Ishikawa (cell line): ENCODE data around the gene ICAM1.

Experiments
- EGR1 ChIP-seq: IDR thresholded peaks from 2 replicates; pipeline ENCODE4 v1.6.1; 2012
- EP300 ChIP-seq: IDR thresholded peaks from 2 replicates; pipeline ENCODE4 v1.6.1; 2012; ENCODE audit warnings: borderline replicate concordance
- FOXM1 ChIP-seq: IDR thresholded peaks from 2 replicates; pipeline ENCODE4 v1.6.1; 2012; ENCODE audit warnings: low read depth, borderline replicate concordance
- NFIC ChIP-seq: IDR thresholded peaks from 2 replicates; pipeline ENCODE4 v1.6.1; 2012
- RAD21 ChIP-seq: IDR thresholded peaks from 2 replicates; pipeline ENCODE4 v1.6.1; 2012; ENCODE audit warnings: low read depth
- TAF1 ChIP-seq: IDR thresholded peaks from 2 replicates; pipeline ENCODE4 v1.6.1; 2012; ENCODE audit warnings: low read depth, mild to moderate bottlenecking
- TCF12 ChIP-seq: IDR thresholded peaks from 2 replicates; pipeline ENCODE4 v1.6.1; 2012; ENCODE audit warnings: low read depth
- TEAD4 ChIP-seq: IDR thresholded peaks from 2 replicates; pipeline ENCODE4 v1.6.1; 2012
- YY1 ChIP-seq: IDR thresholded peaks from 2 replicates; pipeline ENCODE4 v1.6.1; 2012; ENCODE audit warnings: low read depth

DNA sequence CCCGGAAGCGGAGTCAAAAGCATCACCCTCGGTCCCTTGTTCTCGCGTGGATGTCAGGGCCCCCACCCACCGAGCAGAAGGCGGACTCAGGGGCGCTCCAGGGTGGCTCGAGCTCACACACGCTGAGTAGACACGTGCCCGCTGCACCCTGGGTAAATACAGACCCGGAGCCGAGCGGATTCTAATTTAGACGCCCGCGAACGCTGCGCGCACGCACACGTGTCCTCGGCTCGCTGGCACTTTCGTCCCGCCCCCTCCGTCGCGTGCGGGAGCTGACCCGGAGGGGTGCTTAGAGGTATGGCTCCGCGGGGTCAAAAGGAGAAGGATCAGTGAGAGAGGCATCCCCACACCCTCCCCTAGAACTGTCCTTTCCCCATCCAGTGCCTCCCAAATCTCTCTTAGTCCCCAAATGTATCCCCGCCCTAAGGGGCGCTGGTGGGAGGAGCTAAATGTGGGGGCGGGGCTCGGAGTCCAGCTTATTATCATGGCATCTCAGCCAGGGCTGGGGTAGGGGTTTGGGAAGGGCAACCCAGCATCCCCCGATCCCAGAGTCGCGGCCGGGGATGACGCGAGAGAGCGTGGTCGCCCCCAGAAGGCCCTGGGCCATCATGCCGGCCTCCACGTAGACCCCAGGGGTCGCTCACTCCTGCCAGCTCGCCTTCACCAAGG is 18.4 kb downstream of the ICAM1 start:
- TF ChIP-seq RAD21: no peak
- TF ChIP-seq FOXM1: no peak
- no peak for TF ChIP-seq TAF1
- TF ChIP-seq EP300: no peak
- peak; percentile 17 for TF ChIP-seq TCF12
- no peak for TF ChIP-seq EGR1
- peak; percentile 33; the same call in 1 of the 2 replicates for TF ChIP-seq TEAD4
- no peak for TF ChIP-seq NFIC
- no peak for TF ChIP-seq YY1
